HFF-Myc (cell line): ENCODE measurements around the gene CCSER1.
"Not testable (repeated sequence)": the region's sequence is repeated elsewhere in the genome, so short reads cannot be mapped to it uniquely, and the experiment has no call there.

Experiments used
- DNase-seq: peaks from one replicate; pipeline ENCODE4 v3.0.0-alpha.2; 2011; ENCODE audit warnings: low read depth; ENCODE audit errors: extremely low read depth
- H3K4me3 ChIP-seq: replicated peaks from 2 replicates; pipeline ENCODE4 v1.5.1; 2011; ENCODE audit warnings: low read depth, mild to moderate bottlenecking, control low read depth, low read length
- TF ChIP-seq, protein P1 (sequence below): IDR thresholded peaks from 2 replicates; pipeline ENCODE4 v1.5.1; 2012; ENCODE audit warnings: mild to moderate bottlenecking, low read depth, low read length, control low read depth; ENCODE audit errors: missing control alignments

The CCSER1 gene

DNA sequence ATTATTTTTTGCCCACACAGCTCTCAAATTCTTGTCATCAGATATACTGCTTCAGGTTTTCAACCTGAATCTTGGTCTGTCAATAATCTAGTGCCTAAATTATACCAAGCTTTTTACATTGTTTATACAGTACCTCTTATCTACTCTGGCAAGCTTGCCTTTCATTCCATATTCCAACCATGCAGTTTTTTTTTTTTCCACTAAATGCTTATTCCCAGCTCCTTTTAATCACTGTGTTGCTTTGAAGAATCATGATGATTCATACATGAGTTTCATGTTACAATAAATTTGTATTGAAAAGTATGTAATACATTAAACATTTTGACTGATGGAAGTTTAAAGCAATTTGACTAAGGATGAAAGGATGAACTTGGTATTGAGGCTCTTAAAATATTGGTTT, 949.0 kb downstream of the CCSER1 start:
- TF ChIP-seq, protein P1, sequence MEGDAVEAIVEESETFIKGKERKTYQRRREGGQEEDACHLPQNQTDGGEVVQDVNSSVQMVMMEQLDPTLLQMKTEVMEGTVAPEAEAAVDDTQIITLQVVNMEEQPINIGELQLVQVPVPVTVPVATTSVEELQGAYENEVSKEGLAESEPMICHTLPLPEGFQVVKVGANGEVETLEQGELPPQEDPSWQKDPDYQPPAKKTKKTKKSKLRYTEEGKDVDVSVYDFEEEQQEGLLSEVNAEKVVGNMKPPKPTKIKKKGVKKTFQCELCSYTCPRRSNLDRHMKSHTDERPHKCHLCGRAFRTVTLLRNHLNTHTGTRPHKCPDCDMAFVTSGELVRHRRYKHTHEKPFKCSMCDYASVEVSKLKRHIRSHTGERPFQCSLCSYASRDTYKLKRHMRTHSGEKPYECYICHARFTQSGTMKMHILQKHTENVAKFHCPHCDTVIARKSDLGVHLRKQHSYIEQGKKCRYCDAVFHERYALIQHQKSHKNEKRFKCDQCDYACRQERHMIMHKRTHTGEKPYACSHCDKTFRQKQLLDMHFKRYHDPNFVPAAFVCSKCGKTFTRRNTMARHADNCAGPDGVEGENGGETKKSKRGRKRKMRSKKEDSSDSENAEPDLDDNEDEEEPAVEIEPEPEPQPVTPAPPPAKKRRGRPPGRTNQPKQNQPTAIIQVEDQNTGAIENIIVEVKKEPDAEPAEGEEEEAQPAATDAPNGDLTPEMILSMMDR, result no peak
- no peak for DNase-seq
- no peak overlapping the region for H3K4me3 ChIP-seq

DNA sequence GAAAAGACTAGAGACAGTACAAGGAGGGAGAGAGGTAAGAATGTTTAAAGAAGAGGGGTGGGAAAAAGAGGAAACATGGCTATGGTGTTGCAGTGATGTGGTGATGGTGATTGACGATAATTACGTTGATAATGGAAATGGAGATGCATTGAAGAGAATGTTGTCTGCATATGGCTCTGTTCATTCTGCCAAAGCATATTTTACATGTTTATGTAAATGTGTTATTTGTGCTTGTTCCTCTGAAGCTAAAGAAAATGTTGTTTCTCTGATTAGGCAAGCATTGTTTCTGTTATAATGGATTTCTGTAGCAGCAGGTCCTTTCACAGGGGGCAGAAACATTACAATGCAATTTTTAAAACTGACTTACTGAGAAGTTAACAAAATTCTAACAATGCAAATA, 958.8 kb downstream of the CCSER1 start:
- TF ChIP-seq, protein P1, result no peak
- DNase-seq, result no peak
- no peak overlapping the region for H3K4me3 ChIP-seq

DNA sequence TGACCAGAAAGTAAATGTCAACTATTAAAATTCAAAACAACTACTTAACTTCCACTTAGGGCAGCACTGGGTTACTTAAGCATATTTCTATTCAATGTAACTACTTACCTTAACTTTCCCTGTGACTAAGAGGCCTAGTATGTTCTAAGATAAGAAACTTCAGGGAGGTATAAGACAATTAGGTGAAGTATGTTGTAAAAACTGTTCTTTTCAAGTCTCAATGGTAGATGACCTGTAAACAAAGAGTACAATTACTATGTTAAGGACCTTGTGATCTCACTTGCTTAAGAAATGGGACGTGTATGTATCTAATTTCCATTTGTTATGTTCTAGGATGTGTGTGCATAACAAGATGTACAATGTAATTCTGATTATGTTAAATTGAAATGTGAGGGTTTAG, 960.5 kb downstream of the CCSER1 start:
- no peak for DNase-seq
- TF ChIP-seq, protein P1, result no peak
- H3K4me3 ChIP-seq, result no peak overlapping the region

DNA sequence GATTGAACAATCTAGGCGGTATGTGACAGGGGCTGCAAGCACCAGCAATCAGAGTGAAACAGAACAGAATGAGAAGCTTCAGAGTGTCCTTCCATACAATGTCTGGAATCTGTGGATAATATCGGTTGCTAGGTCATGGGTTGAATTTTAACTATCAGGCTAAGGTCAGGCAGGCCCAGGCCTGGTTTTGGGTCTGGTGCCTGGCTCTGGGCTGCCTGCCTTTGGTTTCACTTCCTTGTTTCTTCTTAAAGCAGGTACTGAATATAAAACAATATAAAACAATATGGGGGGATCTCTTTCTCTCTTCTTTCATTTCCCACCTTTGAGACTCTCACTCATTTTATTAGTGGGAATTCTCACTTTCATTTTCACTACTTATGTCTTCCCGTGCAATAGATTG, 962.0 kb downstream of the CCSER1 start:
- DNase-seq, result no peak
- no peak overlapping the region for H3K4me3 ChIP-seq
- TF ChIP-seq, protein P1, result no peak

DNA sequence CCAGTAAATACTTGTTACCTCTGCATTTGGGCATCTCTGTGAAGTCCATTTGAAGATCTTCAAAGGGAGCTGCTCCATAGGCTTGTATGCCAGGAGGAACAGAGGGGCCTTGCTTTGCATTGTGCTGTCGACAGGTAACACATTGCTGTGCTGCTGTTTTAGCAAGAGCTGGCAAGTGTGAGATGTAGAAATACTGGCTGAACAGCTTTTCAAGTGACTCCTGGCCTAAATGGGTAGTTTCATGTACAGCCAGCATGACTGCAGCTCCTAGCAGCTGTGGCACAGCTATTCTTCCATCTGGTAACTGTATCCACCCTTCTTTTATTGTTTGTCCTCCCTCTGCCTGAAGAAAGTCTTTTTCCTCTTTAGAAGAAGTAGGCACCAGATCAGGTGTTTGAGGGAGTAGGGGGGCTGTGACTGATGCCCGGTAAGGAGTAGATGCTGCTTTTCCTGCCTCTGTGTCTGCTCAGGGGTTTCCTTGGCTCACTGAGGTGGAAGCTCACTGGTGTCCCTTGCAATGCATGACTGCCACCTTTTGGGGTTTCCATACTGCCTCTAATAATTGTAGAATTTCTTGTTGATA, 965.3 kb downstream of the CCSER1 start:
- no peak overlapping the region for H3K4me3 ChIP-seq
- DNase-seq, result no peak
- TF ChIP-seq, protein P1, result no peak

DNA sequence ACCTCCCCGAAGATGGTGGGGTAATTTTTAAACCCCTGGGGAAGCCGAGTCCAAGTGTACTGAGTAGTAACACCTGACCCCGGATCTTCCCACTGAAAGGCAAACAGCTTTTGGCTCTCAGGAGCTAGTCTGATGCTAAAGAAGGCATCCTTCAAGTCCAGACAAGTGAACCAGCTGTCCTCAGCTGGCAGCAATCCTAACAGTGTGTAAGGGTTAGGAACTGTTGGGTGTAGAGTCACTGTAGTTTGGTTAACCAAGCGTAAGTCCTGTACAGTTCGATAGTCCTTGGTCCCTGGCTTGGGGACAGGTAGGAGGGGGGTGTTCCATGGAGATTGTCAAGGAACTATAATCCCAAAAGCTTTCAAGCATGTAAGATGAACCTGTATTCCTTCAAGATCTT, 967.0 kb downstream of the CCSER1 start:
- not testable (repeated sequence) for DNase-seq

DNA sequence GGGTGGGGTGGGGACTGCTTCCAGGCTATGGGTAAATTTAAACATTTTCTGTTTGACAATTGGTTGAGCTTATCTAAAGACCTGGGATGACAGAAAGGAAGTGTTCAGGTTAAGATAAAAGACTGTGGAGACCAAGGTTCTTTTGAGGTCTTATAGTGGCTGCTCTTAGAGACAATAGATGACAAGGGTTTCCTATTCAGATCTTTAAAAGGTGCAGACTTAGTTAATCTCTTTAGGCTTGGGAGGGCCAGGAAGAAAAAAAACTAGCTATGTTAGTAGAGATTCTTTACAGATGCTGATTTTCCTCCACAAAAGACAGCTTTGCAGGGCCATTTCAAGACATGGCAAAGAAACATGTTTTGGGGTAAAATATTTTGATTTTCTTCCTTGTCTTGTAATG, 972.5 kb downstream of the CCSER1 start:
- TF ChIP-seq, protein P1, result no peak
- no peak for DNase-seq
- H3K4me3 ChIP-seq, result no peak overlapping the region

More for the DNA sequence above, 967.0 kb downstream of the CCSER1 start:
- not testable (repeated sequence) for H3K4me3 ChIP-seq
